HL-60 (cell line): ENCODE results near the gene CHMP6.

ENCODE experiments used
- DNase-seq, 2 experiments: peaks; one replicate each; pipeline ENCODE4 v3.0.0-alpha.2; 2010 to 2020; ENCODE audit warnings: low read depth in 1 of 2, low spot score in 1 of 2
- H3K27ac ChIP-seq: fragments of 250-450 bp; sonication (Bioruptor Pico); replicated peaks from 2 replicates; pipeline ENCODE4 v1.5.1; 2020; ENCODE audit warnings: mild to moderate bottlenecking, moderate library complexity
- H3K27me3 ChIP-seq: fragments of 250-450 bp; sonication (Bioruptor Pico); 2 replicates; pipeline ENCODE4 v1.5.1; 2021; ENCODE audit warnings: mild to moderate bottlenecking, moderate library complexity; ENCODE audit not compliant: insufficient read depth, poor library complexity, severe bottlenecking
- H3K4me3 ChIP-seq: replicated peaks from 2 replicates; pipeline ENCODE4 v1.5.1; 2011; ENCODE audit warnings: mild to moderate bottlenecking, control low read depth, low read length; ENCODE audit not compliant: insufficient read depth
- GABPA ChIP-seq: IDR thresholded peaks from 2 replicates; pipeline ENCODE4 v1.6.1; 2012; ENCODE audit warnings: low read depth
- POLR2AphosphoS5 ChIP-seq: IDR thresholded peaks from 2 replicates; pipeline ENCODE4 v1.6.1; 2012; ENCODE audit warnings: low read depth
- REST ChIP-seq: IDR thresholded peaks from 2 replicates; pipeline ENCODE4 v1.6.1; 2012; ENCODE audit warnings: low read depth; ENCODE audit not compliant: insufficient replicate concordance
- SPI1 ChIP-seq: IDR thresholded peaks from 2 replicates; pipeline ENCODE4 v1.6.1; 2012; ENCODE audit warnings: low read depth, mild to moderate bottlenecking, borderline replicate concordance
- TF ChIP-seq, protein P1 (sequence below): IDR thresholded peaks from one replicate; pipeline ENCODE4 v1.5.1; 2011; ENCODE audit warnings: low read length, control low read depth, inconsistent platforms; ENCODE audit not compliant: insufficient read depth

CHMP6 gene

DNA sequence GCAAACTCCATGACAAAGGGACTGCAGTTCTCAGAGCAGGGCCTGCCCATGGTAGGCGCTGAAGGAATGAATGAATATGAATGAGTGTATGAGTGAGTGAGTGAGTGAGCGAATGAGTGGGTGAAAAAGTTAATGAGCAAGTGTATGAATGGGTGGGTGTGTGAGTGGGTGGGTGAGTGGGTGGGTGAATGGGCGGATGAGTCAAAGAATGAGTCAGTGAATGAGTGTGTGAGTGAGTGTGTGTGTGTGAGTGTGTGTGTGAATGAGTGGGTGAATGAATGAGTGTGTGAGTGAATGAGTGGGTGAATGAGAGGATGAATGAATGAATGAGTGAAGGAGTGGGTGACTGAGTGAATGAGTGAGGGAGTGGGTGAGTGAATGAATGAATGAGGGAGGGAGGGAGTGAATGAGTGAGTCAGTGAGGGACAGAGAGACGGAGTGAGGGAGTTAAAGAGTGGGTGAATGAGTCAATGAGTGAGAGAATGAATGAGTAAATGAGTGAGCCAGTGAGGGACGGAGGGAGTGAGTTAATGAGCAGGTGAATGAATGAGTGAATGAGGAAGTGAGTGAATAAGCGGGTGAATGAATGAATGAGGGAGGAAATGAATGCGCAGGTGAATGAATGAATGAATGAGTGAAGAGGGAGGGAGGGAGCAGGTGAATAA is 11.1 kb upstream of the CHMP6 start:
- Histone ChIP-seq H3K27me3 (peaks cover 2% of the 10 kb centered on the region), H3K4me3 (no peak overlapping the region), H3K27ac (no peak overlapping the region)
- no peak for DNase-seq
- TF ChIP-seq GABPA (no peak), REST (no peak), SPI1 (peak; percentile 46; the same call in 1 of the 2 replicates), POLR2AphosphoS5 (no peak)

GRCh38 chr17:80981062-80981902 is 10.4 kb upstream of the CHMP6 start:
- DNase-seq: no peak
- TF ChIP-seq, protein P1, sequence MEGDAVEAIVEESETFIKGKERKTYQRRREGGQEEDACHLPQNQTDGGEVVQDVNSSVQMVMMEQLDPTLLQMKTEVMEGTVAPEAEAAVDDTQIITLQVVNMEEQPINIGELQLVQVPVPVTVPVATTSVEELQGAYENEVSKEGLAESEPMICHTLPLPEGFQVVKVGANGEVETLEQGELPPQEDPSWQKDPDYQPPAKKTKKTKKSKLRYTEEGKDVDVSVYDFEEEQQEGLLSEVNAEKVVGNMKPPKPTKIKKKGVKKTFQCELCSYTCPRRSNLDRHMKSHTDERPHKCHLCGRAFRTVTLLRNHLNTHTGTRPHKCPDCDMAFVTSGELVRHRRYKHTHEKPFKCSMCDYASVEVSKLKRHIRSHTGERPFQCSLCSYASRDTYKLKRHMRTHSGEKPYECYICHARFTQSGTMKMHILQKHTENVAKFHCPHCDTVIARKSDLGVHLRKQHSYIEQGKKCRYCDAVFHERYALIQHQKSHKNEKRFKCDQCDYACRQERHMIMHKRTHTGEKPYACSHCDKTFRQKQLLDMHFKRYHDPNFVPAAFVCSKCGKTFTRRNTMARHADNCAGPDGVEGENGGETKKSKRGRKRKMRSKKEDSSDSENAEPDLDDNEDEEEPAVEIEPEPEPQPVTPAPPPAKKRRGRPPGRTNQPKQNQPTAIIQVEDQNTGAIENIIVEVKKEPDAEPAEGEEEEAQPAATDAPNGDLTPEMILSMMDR: peak; percentile 31
- TF ChIP-seq POLR2AphosphoS5: no peak
- Histone ChIP-seq H3K4me3 (no peak overlapping the region), H3K27me3 (no peaks in the 10 kb centered on the region), H3K27ac (no peak overlapping the region)

- no peak for DNase-seq
Measured at GRCh38 chr17:80981929-80982425, 9.7 kb upstream of the CHMP6 start.

More at GRCh38 chr17:80981929-80982425, 9.7 kb upstream of the CHMP6 start:
- no peak for TF ChIP-seq POLR2AphosphoS5
- no peak for TF ChIP-seq REST
- no peak for TF ChIP-seq SPI1
- TF ChIP-seq, protein P1: no peak
- no peak for TF ChIP-seq GABPA
- Histone ChIP-seq H3K27me3 (no peaks in the 10 kb centered on the region), H3K27ac (no peak overlapping the region), H3K4me3 (no peak overlapping the region)
